Activated gamma-delta T cell treated with anti-CD3 and anti-CD28 coated beads, Interleukin-2, amount 50 U/mL, for 16 hours (primary cell): ENCODE data around the gene WDR62.

ENCODE experiments used
- DNase-seq: peaks from one replicate; pipeline ENCODE4 v3.0.0-alpha.2; 2020; ENCODE audit warnings: low read depth

Gene WDR62

GRCh38 chr19:36079389-36079945 is 24.8 kb downstream of the WDR62 start:
- DNase-seq: no peak

- DNase-seq: no peak
These were observed 26.7 kb downstream of the WDR62 start for GRCh38 chr19:36081385-36081784.

GRCh38 chr19:36081894-36082293 is 27.2 kb downstream of the WDR62 start:
- DNase-seq: no peak

GRCh38 chr19:36082916-36083315 is 28.2 kb downstream of the WDR62 start:
- no peak for DNase-seq

GRCh38 chr19:36084231-36085009 is 29.7 kb downstream of the WDR62 start:
- no peak for DNase-seq

GRCh38 chr19:36086326-36086725 is 31.6 kb downstream of the WDR62 start:
- DNase-seq: no peak

GRCh38 chr19:36089847-36090246 is 35.1 kb downstream of the WDR62 start:
- DNase-seq: no peak

- DNase-seq: no peak
These were observed 36.4 kb downstream of the WDR62 start for GRCh38 chr19:36090910-36091695.

- DNase-seq: no peak
These were observed 37.9 kb downstream of the WDR62 start for GRCh38 chr19:36092566-36092965.

GRCh38 chr19:36093146-36093662 is 38.5 kb downstream of the WDR62 start:
- DNase-seq: no peak

- no peak for DNase-seq
These were observed 39.0 kb downstream of the WDR62 start for GRCh38 chr19:36093687-36094086.

GRCh38 chr19:36097036-36097435 is 42.3 kb downstream of the WDR62 start:
- no peak for DNase-seq

- no peak for DNase-seq
These were observed 44.6 kb downstream of the WDR62 start for GRCh38 chr19:36099166-36099785.

GRCh38 chr19:36100476-36100875 is 45.8 kb downstream of the WDR62 start:
- DNase-seq: no peak

GRCh38 chr19:36101550-36102327 is 47.0 kb downstream of the WDR62 start:
- DNase-seq: no peak

GRCh38 chr19:36103040-36103626 is 48.4 kb downstream of the WDR62 start:
- no peak for DNase-seq

- DNase-seq: no peak
These were observed 49.3 kb downstream of the WDR62 start for GRCh38 chr19:36103842-36104552.

GRCh38 chr19:36106441-36106840 is 51.7 kb downstream of the WDR62 start:
- DNase-seq: no peak

- no peak for DNase-seq
These were observed 52.3 kb downstream of the WDR62 start for GRCh38 chr19:36106991-36107390.

GRCh38 chr19:36108684-36109083 is 54.0 kb downstream of the WDR62 start:
- DNase-seq: no peak
